ENCODE measurements around the gene SPI1.

SPI1 gene

DNA sequence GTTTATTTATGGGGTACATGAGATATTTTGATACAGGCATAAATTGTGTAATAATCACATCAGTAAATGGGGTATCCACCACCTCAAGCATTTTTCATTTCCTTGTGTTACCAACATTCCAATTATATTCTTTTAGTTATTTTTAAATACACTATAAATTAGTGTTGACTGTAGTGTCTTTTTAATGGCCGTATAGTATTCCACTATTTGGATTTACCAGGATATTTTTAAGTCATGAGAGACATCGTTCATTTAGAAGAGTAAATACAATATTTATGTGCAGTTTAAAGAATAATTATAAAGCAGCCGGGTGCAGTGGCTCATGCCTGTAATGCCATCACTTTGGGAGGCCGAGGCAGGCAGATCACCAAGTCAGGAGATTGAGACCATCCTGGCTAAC is 6.2 kb upstream of the SPI1 start:
- no peak for DNase-seq
- H3K9me3 ChIP-seq (ENCODE audit: severe bottlenecking), result no peaks in the 10 kb centered on the region
- H3K27me3 ChIP-seq (ENCODE audit: insufficient read depth, low read depth, severe bottlenecking), result no peaks in the 10 kb centered on the region
- no peaks in the 10 kb centered on the region for H3K36me3 ChIP-seq
- H3K27ac ChIP-seq, result no peak overlapping the region
- TF ChIP-seq, protein P1, sequence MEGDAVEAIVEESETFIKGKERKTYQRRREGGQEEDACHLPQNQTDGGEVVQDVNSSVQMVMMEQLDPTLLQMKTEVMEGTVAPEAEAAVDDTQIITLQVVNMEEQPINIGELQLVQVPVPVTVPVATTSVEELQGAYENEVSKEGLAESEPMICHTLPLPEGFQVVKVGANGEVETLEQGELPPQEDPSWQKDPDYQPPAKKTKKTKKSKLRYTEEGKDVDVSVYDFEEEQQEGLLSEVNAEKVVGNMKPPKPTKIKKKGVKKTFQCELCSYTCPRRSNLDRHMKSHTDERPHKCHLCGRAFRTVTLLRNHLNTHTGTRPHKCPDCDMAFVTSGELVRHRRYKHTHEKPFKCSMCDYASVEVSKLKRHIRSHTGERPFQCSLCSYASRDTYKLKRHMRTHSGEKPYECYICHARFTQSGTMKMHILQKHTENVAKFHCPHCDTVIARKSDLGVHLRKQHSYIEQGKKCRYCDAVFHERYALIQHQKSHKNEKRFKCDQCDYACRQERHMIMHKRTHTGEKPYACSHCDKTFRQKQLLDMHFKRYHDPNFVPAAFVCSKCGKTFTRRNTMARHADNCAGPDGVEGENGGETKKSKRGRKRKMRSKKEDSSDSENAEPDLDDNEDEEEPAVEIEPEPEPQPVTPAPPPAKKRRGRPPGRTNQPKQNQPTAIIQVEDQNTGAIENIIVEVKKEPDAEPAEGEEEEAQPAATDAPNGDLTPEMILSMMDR (IDR thresholded peaks at IDR 0.05; ENCODE audit: low read depth, low read length), result no peak
- H3K4me3 ChIP-seq (ENCODE audit: low read depth, low read length), result no peak overlapping the region

DNA sequence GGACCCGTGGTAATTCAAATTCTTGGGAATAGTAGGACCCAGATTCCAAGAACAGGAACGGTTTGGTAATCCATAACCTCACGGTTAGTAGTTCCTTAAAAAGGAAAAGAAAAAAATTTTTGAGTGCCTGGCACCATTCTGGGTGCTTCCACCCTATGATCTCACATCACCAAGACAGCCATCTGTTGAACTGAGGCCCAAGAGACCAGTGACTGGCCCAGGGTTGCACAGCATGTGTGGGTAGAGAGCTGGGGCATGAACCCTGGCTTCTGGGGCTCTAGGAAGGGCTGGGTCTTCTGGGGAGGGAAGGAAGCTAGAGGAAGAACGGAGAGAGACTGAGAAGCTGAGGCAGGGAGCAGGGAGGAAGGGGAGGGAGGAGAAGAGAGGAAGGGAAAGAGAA is 4.7 kb upstream of the SPI1 start:
- no peaks in the 10 kb centered on the region for H3K27me3 ChIP-seq (ENCODE audit: insufficient read depth, low read depth, severe bottlenecking)
- no peak overlapping the region for H3K27ac ChIP-seq
- no peaks in the 10 kb centered on the region for H3K9me3 ChIP-seq (ENCODE audit: severe bottlenecking)
- DNase-seq, result no peak
- TF ChIP-seq, protein P1 (IDR thresholded peaks at IDR 0.05; ENCODE audit: low read depth, low read length), result no peak
- H3K4me3 ChIP-seq (ENCODE audit: low read depth, low read length), result no peak overlapping the region
- no peaks in the 10 kb centered on the region for H3K36me3 ChIP-seq

DNA sequence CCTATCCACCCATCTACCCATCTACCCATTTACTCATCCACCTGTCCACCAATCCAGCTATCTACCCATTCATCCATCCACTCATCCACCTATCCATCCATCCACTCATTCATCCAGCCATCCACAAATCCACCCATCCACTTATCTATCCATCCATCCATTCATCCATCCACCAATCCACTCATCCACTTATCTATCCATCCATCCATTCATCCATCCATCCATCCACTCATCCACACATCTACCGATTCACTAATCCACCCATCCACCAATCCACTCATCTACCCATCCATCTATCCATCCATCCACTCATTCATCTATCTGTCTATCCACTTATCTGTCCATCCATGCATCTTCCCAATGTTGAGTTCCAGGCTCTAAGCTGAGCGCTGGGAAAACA is 1.7 kb upstream of the SPI1 start:
- H3K4me3 ChIP-seq (ENCODE audit: low read depth, low read length), result no peak overlapping the region
- no peak for DNase-seq
- no peaks in the 10 kb centered on the region for H3K27me3 ChIP-seq (ENCODE audit: insufficient read depth, low read depth, severe bottlenecking)
- H3K36me3 ChIP-seq, result no peaks in the 10 kb centered on the region
- H3K27ac ChIP-seq, result no peak overlapping the region
- TF ChIP-seq, protein P1 (IDR thresholded peaks at IDR 0.05; ENCODE audit: low read depth, low read length), result no peak
- no peaks in the 10 kb centered on the region for H3K9me3 ChIP-seq (ENCODE audit: severe bottlenecking)

DNA sequence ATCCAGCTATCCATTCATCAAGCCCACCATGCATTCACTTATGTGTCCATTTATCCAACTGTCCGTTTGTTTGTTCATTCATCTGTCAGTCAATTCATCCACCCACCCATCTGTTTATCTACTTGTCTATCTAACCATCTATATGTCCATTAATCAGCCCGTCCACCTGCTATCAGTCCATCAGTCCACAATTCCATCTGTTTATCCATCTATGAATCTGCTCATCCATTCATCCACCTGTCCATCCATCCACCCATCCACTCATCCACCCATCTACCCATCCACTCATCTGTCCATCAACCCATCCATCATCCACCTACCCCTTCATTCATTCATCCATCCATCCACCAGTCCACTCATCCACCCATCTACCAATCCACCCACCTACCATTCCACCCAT is 970 bp upstream of the SPI1 start:
- no peaks in the 10 kb centered on the region for H3K36me3 ChIP-seq
- no peak overlapping the region for H3K4me3 ChIP-seq (ENCODE audit: low read depth, low read length)
- no peak for DNase-seq
- TF ChIP-seq, protein P1 (IDR thresholded peaks at IDR 0.05; ENCODE audit: low read depth, low read length), result no peak
- no peaks in the 10 kb centered on the region for H3K9me3 ChIP-seq (ENCODE audit: severe bottlenecking)
- no peak overlapping the region for H3K27ac ChIP-seq
- H3K27me3 ChIP-seq (ENCODE audit: insufficient read depth, low read depth, severe bottlenecking), result no peaks in the 10 kb centered on the region

DNA sequence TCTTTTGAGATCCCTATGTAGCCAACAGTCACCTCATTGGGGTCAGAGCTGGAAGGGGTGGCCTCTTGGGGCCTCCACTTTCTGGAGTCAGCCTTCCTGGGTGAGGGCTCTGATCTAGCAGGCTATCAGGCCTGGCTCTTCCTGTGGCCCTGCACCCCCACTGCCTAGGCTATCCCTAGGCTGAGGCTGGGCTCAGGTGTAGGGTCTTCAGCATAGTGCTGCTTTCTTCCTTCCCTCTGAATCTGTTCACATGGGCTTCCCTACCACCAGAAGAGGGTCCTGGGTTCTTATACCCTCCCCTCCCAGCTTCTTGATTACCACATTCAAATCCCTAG is 456 bp upstream of the SPI1 start:
- DNase-seq, result no peak
- Histone ChIP-seq H3K36me3 (no peaks in the 10 kb centered on the region), H3K27ac (no peak overlapping the region), H3K27me3 (ENCODE audit: insufficient read depth, low read depth, severe bottlenecking) (no peaks in the 10 kb centered on the region), H3K9me3 (ENCODE audit: severe bottlenecking) (no peaks in the 10 kb centered on the region), H3K4me3 (ENCODE audit: low read depth, low read length) (no peak overlapping the region)
- TF ChIP-seq, protein P1 (IDR thresholded peaks at IDR 0.05; ENCODE audit: low read depth, low read length), result no peak

DNA sequence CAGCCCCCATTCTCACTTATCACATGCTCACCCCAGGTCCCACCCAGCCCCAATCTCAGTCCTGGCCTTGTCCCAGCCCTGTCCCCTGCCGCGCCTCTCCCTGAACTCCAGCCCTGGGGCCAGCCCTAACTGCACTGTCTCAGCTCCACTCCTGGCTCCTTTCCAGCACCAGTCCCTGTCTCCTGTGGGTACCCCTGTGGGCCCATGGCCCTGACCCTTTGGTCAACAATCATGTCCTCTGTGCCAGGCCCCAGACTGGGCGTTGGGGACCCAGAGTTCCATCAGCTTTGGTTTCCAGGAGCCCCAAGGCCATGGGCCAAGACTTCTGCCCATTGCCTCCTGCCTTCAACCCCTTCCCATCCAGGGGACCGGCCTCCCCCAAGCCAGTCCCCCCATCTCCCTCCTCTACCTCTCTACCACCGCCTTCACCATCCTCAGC is 757 bp downstream of the SPI1 start:
- TF ChIP-seq, protein P1 (IDR thresholded peaks at IDR 0.05; ENCODE audit: low read depth, low read length), result no peak
- no peak overlapping the region for H3K4me3 ChIP-seq (ENCODE audit: low read depth, low read length)

More for the DNA sequence above, 757 bp downstream of the SPI1 start:
- H3K27me3 ChIP-seq (ENCODE audit: insufficient read depth, low read depth, severe bottlenecking), result no peaks in the 10 kb centered on the region
- H3K9me3 ChIP-seq (ENCODE audit: severe bottlenecking), result no peaks in the 10 kb centered on the region
- no peak overlapping the region for H3K27ac ChIP-seq
- no peaks in the 10 kb centered on the region for H3K36me3 ChIP-seq
- no peak for DNase-seq

Measured in WERI-Rb-1 (cell line).